Stimulated activated CD8-positive, alpha-beta memory T cell treated with anti-CD3 and anti-CD28 coated beads, Interleukin-2, amount 100 ng/mL, for 1 hour (primary cell): ENCODE measurements around the gene F2RL3.

Experiments
- DNase-seq, 2 donors: peaks; one replicate each; pipeline ENCODE4 v3.0.0-alpha.2; 2020; ENCODE audit warnings: low read depth in 2 of 2

F2RL3 gene

GRCh38 chr19:16894080-16894479 lies 5.3 kb downstream of the F2RL3 start:
- DNase-seq, result no peak

GRCh38 chr19:16895467-16896145 lies 6.8 kb downstream of the F2RL3 start:
- no peak for DNase-seq

- no peak for DNase-seq
Measured at GRCh38 chr19:16896146-16897028, 7.6 kb downstream of the F2RL3 start.

GRCh38 chr19:16897029-16897855 lies 8.4 kb downstream of the F2RL3 start:
- DNase-seq, result peak; percentile 35 to 56

GRCh38 chr19:16897856-16898161 lies 9.0 kb downstream of the F2RL3 start:
- DNase-seq, result no peak

GRCh38 chr19:16898361-16899015 lies 9.7 kb downstream of the F2RL3 start:
- DNase-seq, result no peak

GRCh38 chr19:16899566-16900075 lies 10.8 kb downstream of the F2RL3 start:
- no peak for DNase-seq

GRCh38 chr19:16901491-16902175 lies 12.8 kb downstream of the F2RL3 start:
- DNase-seq, result no peak

GRCh38 chr19:16902545-16902944 lies 13.7 kb downstream of the F2RL3 start:
- DNase-seq, result no peak

- DNase-seq, result no peak
Measured at GRCh38 chr19:16903347-16903746, 14.5 kb downstream of the F2RL3 start.

- no peak for DNase-seq
Measured at GRCh38 chr19:16904599-16904998, 15.8 kb downstream of the F2RL3 start.

GRCh38 chr19:16908759-16909158 lies 20.0 kb downstream of the F2RL3 start:
- DNase-seq, result no peak

- DNase-seq, result no peak
Measured at GRCh38 chr19:16911046-16911445, 22.2 kb downstream of the F2RL3 start.

- DNase-seq, result no peak
Measured at GRCh38 chr19:16912780-16913179, 24.0 kb downstream of the F2RL3 start.

- no peak for DNase-seq
Measured at GRCh38 chr19:16914421-16914820, 25.6 kb downstream of the F2RL3 start.

- DNase-seq, result no peak
Measured at GRCh38 chr19:16915135-16915534, 26.3 kb downstream of the F2RL3 start.

- DNase-seq, result no peak
Measured at GRCh38 chr19:16915734-16916133, 26.9 kb downstream of the F2RL3 start.

- DNase-seq, result no peak
Measured at GRCh38 chr19:16917401-16917800, 28.6 kb downstream of the F2RL3 start.

- DNase-seq, result no peak
Measured at GRCh38 chr19:16919496-16919895, 30.7 kb downstream of the F2RL3 start.

GRCh38 chr19:16920816-16921529 lies 32.2 kb downstream of the F2RL3 start:
- no peak for DNase-seq
